ENCODE measurements around the gene TMEM131.
A peak's percentile ranks its signal among the peaks of the same experiment; 100 is the strongest.

The TMEM131 gene

DNA sequence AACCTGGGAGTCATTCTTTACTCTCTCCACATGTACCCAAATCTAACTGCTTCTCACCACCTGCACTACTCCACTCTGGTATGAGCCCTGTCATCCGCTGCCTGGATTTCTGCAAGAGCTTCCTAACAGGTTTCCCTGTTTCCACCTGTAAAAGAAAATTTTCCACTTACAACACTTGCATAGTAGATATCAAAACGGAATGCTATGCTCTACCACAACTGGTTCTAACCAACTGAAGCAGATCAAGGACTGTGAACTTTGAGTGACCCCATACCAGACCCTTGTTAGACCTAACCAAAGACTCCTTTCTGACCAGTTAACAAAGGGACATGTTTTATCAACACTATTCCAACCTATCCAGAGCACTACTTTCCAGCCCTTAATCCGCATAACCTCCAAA, 3.8 kb upstream of the TMEM131 start:
- H3K4me2 ChIP-seq (ENCODE audit: low read length), result no peak overlapping the region
- no peak overlapping the region for H3K9ac ChIP-seq (ENCODE audit: low read length)
- TF ChIP-seq, protein P1, sequence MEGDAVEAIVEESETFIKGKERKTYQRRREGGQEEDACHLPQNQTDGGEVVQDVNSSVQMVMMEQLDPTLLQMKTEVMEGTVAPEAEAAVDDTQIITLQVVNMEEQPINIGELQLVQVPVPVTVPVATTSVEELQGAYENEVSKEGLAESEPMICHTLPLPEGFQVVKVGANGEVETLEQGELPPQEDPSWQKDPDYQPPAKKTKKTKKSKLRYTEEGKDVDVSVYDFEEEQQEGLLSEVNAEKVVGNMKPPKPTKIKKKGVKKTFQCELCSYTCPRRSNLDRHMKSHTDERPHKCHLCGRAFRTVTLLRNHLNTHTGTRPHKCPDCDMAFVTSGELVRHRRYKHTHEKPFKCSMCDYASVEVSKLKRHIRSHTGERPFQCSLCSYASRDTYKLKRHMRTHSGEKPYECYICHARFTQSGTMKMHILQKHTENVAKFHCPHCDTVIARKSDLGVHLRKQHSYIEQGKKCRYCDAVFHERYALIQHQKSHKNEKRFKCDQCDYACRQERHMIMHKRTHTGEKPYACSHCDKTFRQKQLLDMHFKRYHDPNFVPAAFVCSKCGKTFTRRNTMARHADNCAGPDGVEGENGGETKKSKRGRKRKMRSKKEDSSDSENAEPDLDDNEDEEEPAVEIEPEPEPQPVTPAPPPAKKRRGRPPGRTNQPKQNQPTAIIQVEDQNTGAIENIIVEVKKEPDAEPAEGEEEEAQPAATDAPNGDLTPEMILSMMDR (IDR thresholded peaks at IDR 0.05; ENCODE audit: low read depth, low read length), result no peak
- no peak for TF ChIP-seq EZH2phosphoT487 (IDR thresholded peaks at IDR 0.05; ENCODE audit: low read depth)
- peaks cover 2% of the 10 kb centered on the region for H3K36me3 ChIP-seq (replicated peaks; ENCODE audit: low read depth, low read length)
- no peaks in the 10 kb centered on the region for H3K9me3 ChIP-seq (ENCODE audit: insufficient read depth, low read length)
- no peak overlapping the region for H3K4me3 ChIP-seq (ENCODE audit: low read length)
- no peaks in the 10 kb centered on the region for H3K27me3 ChIP-seq (ENCODE audit: low read depth, low read length)
- H3K4me1 ChIP-seq (ENCODE audit: low read length), result peaks cover 24% of the 10 kb centered on the region
- peaks cover 14% of the 10 kb centered on the region for H3K79me2 ChIP-seq (ENCODE audit: low read length)
- no peak overlapping the region for H2AFZ ChIP-seq (ENCODE audit: low read depth, low read length)
- no peak overlapping the region for H3K27ac ChIP-seq (ENCODE audit: low read length)
- no peaks in the 10 kb centered on the region for H4K20me1 ChIP-seq (ENCODE audit: insufficient read depth, low read length)

DNA sequence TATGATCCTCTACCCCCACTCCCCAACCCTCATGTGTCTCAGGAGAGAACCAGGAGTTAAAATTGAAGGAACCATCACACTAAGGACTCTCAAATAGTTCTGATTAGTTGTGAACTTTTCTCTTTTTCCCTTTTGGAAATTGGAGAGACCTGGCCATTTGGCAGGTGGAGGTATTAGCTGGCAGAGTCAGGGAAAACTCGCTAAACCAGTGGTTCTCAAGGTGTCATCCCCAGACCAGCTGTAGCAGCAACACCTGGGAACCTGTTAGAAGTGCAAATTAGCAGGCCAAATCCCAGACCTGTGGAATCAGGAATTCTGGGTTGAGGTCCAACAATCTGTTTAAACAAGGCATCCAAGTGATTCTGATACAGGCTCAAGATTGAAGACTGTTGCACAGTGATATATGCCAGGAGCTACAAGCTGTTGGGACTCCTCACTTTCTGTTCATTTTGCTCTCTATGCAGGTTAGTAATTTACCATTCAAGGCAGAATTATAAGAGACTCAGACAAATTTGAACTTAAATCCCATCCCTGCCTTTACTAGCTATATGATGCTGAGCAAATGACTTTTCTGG, 2.8 kb upstream of the TMEM131 start:
- TF ChIP-seq, protein P1 (IDR thresholded peaks at IDR 0.05; ENCODE audit: low read depth, low read length), result no peak
- TF ChIP-seq EZH2phosphoT487 (IDR thresholded peaks at IDR 0.05; ENCODE audit: low read depth), result no peak
- H3K4me1 ChIP-seq (ENCODE audit: low read length), result peaks cover 24% of the 10 kb centered on the region

GRCh38 chr2:97997784-97998392, 2.1 kb upstream of the TMEM131 start:
- Histone ChIP-seq H2AFZ (ENCODE audit: low read depth, low read length) (no peak overlapping the region), H3K36me3 (replicated peaks; ENCODE audit: low read depth, low read length) (peaks cover 6% of the 10 kb centered on the region)

More for the DNA sequence above, 2.8 kb upstream of the TMEM131 start:
- no peaks in the 10 kb centered on the region for H3K27me3 ChIP-seq (ENCODE audit: low read depth, low read length)
- H3K9me3 ChIP-seq (ENCODE audit: insufficient read depth, low read length), result no peaks in the 10 kb centered on the region
- no peak overlapping the region for H3K4me3 ChIP-seq (ENCODE audit: low read length)
- H3K79me2 ChIP-seq (ENCODE audit: low read length), result peaks cover 25% of the 10 kb centered on the region
- H4K20me1 ChIP-seq (ENCODE audit: insufficient read depth, low read length), result no peaks in the 10 kb centered on the region
- no peak overlapping the region for H3K27ac ChIP-seq (ENCODE audit: low read length)
- no peak overlapping the region for H3K9ac ChIP-seq (ENCODE audit: low read length)
- H3K4me2 ChIP-seq (ENCODE audit: low read length), result no peak overlapping the region
- H3K36me3 ChIP-seq (replicated peaks; ENCODE audit: low read depth, low read length), result peaks cover 6% of the 10 kb centered on the region
- H2AFZ ChIP-seq (ENCODE audit: low read depth, low read length), result no peak overlapping the region

DNA sequence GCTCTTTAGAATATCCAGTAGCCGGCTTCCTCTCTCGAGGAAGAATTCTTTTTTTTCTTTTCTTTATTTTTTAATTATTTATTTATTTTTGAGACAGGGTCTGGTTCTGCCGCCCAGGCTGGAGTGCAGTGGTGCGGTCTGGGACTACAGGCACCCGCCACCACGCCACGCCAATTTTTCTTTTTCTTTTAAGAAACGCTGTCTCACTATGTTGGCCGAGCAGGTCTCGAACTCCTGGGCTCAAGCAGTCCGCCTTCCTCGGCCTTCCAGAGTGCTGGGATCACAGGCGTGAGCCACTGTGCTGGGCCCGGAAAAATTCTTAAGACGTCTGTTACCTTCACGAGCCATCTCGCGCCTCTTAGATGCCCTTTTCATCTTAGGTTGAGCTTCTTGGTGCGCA, 931 bp upstream of the TMEM131 start:
- Histone ChIP-seq H2AFZ (ENCODE audit: low read depth, low read length) (no peak overlapping the region), H3K27me3 (ENCODE audit: low read depth, low read length) (no peaks in the 10 kb centered on the region), H4K20me1 (ENCODE audit: insufficient read depth, low read length) (peaks cover 6% of the 10 kb centered on the region; the same call in 1 of the 2 replicates), H3K79me2 (ENCODE audit: low read length) (peaks cover 43% of the 10 kb centered on the region), H3K9ac (ENCODE audit: low read length) (peak overlapping the region; percentile 91), H3K27ac (ENCODE audit: low read length) (peak overlapping the region; percentile 92; the same call in 1 of the 2 replicates), H3K9me3 (ENCODE audit: insufficient read depth, low read length) (no peaks in the 10 kb centered on the region), H3K36me3 (replicated peaks; ENCODE audit: low read depth, low read length) (peaks cover 6% of the 10 kb centered on the region), H3K4me2 (ENCODE audit: low read length) (peak overlapping the region; percentile 87), H3K4me3 (ENCODE audit: low read length) (peak overlapping the region; percentile 86), H3K4me1 (ENCODE audit: low read length) (peaks cover 31% of the 10 kb centered on the region)
- TF ChIP-seq EZH2phosphoT487 (IDR thresholded peaks at IDR 0.05; ENCODE audit: low read depth), result no peak
- TF ChIP-seq, protein P1 (IDR thresholded peaks at IDR 0.05; ENCODE audit: low read depth, low read length), result no peak

More at GRCh38 chr2:97997784-97998392, 2.1 kb upstream of the TMEM131 start:
- Histone ChIP-seq H3K4me3 (ENCODE audit: low read length) (no peak overlapping the region), H3K27ac (ENCODE audit: low read length) (no peak overlapping the region), H3K4me2 (ENCODE audit: low read length) (no peak overlapping the region), H3K4me1 (ENCODE audit: low read length) (peaks cover 25% of the 10 kb centered on the region), H3K9ac (ENCODE audit: low read length) (no peak overlapping the region), H4K20me1 (ENCODE audit: insufficient read depth, low read length) (no peaks in the 10 kb centered on the region), H3K79me2 (ENCODE audit: low read length) (peaks cover 31% of the 10 kb centered on the region), H3K9me3 (ENCODE audit: insufficient read depth, low read length) (no peaks in the 10 kb centered on the region), H3K27me3 (ENCODE audit: low read depth, low read length) (no peaks in the 10 kb centered on the region)
- TF ChIP-seq, protein P1 (IDR thresholded peaks at IDR 0.05; ENCODE audit: low read depth, low read length), result no peak
- TF ChIP-seq EZH2phosphoT487 (IDR thresholded peaks at IDR 0.05; ENCODE audit: low read depth), result no peak

All from OCI-LY3 (cell line).